Ishikawa (cell line): ENCODE data around the gene IPPK.

Experiments used
- CEBPB ChIP-seq: IDR thresholded peaks from 2 replicates; pipeline ENCODE4 v1.6.1; 2012
- CREB1 ChIP-seq: IDR thresholded peaks from 2 replicates; pipeline ENCODE4 v1.6.1; 2012; ENCODE audit warnings: low read depth
- EGR1 ChIP-seq: IDR thresholded peaks from 2 replicates; pipeline ENCODE4 v1.6.1; 2012
- EP300 ChIP-seq: IDR thresholded peaks from 2 replicates; pipeline ENCODE4 v1.6.1; 2012; ENCODE audit warnings: borderline replicate concordance
- FOXM1 ChIP-seq: IDR thresholded peaks from 2 replicates; pipeline ENCODE4 v1.6.1; 2012; ENCODE audit warnings: low read depth, borderline replicate concordance
- MAX ChIP-seq: IDR thresholded peaks from 2 replicates; pipeline ENCODE4 v1.6.1; 2012
- NFIC ChIP-seq: IDR thresholded peaks from 2 replicates; pipeline ENCODE4 v1.6.1; 2012
- RAD21 ChIP-seq: IDR thresholded peaks from 2 replicates; pipeline ENCODE4 v1.6.1; 2012; ENCODE audit warnings: low read depth
- REST ChIP-seq: IDR thresholded peaks from 2 replicates; pipeline ENCODE4 v1.6.1; 2012; ENCODE audit warnings: low read depth, mild to moderate bottlenecking
- TAF1 ChIP-seq: IDR thresholded peaks from 2 replicates; pipeline ENCODE4 v1.6.1; 2012; ENCODE audit warnings: low read depth, mild to moderate bottlenecking
- TCF12 ChIP-seq: IDR thresholded peaks from 2 replicates; pipeline ENCODE4 v1.6.1; 2012; ENCODE audit warnings: low read depth
- TEAD4 ChIP-seq: IDR thresholded peaks from 2 replicates; pipeline ENCODE4 v1.6.1; 2012
- USF1 ChIP-seq: IDR thresholded peaks from 2 replicates; pipeline ENCODE4 v1.6.1; 2012
- YY1 ChIP-seq: IDR thresholded peaks from 2 replicates; pipeline ENCODE4 v1.6.1; 2012; ENCODE audit warnings: low read depth
- ZBTB7A ChIP-seq: IDR thresholded peaks from 2 replicates; pipeline ENCODE4 v1.6.1; 2012; ENCODE audit warnings: low read depth

Gene IPPK

GRCh38 chr9:92637886-92638620 is 31.9 kb downstream of the IPPK start:
- TF ChIP-seq RAD21 (no peak), TCF12 (no peak), MAX (no peak), CREB1 (no peak), TEAD4 (no peak), CEBPB (no peak), NFIC (no peak), ZBTB7A (no peak), TAF1 (no peak), YY1 (no peak), FOXM1 (no peak), USF1 (no peak), EGR1 (no peak), EP300 (no peak), REST (no peak)

- TF ChIP-seq FOXM1 (no peak), YY1 (no peak), NFIC (no peak), TCF12 (no peak)
These were observed 32.6 kb downstream of the IPPK start for GRCh38 chr9:92637326-92637725.

GRCh38 chr9:92636627-92637026 is 33.3 kb downstream of the IPPK start:
- no peak for TF ChIP-seq YY1
- TF ChIP-seq MAX: no peak
- TF ChIP-seq CEBPB: no peak
- TF ChIP-seq TCF12: no peak
- TF ChIP-seq RAD21: no peak
- no peak for TF ChIP-seq NFIC
- no peak for TF ChIP-seq FOXM1

GRCh38 chr9:92635760-92636159 is 34.2 kb downstream of the IPPK start:
- TF ChIP-seq MAX (no peak), FOXM1 (no peak), YY1 (no peak), RAD21 (no peak), ZBTB7A (no peak), CEBPB (no peak), REST (no peak), USF1 (no peak), TAF1 (no peak), TEAD4 (no peak)

GRCh38 chr9:92634712-92635605 is 35.0 kb downstream of the IPPK start:
- TF ChIP-seq RAD21 (peak; percentile 78), USF1 (no peak)
